HG03103 (cell line): Measurements from ENCODE around the gene SLC25A25.
"Not testable (repeated sequence)": the region's sequence is repeated elsewhere in the genome, so short reads cannot be mapped to it uniquely, and the experiment has no call there.

Experiments
- ATAC-seq: cut with Tn5 transposase; IDR thresholded peaks from one replicate; pipeline ENCODE4 v1.9.1; 2021; ENCODE audit warnings: low read depth; ENCODE audit not compliant: unreplicated experiment

SLC25A25 gene

GRCh38 chr9:128071475-128071874 lies 3.4 kb downstream of the SLC25A25 start:
- not testable (repeated sequence) for ATAC-seq

- ATAC-seq, result no peak
Observed at GRCh38 chr9:128072144-128073021, 4.4 kb downstream of the SLC25A25 start.

- ATAC-seq, result no peak
Observed at GRCh38 chr9:128073253-128073886, 5.3 kb downstream of the SLC25A25 start.

DNA sequence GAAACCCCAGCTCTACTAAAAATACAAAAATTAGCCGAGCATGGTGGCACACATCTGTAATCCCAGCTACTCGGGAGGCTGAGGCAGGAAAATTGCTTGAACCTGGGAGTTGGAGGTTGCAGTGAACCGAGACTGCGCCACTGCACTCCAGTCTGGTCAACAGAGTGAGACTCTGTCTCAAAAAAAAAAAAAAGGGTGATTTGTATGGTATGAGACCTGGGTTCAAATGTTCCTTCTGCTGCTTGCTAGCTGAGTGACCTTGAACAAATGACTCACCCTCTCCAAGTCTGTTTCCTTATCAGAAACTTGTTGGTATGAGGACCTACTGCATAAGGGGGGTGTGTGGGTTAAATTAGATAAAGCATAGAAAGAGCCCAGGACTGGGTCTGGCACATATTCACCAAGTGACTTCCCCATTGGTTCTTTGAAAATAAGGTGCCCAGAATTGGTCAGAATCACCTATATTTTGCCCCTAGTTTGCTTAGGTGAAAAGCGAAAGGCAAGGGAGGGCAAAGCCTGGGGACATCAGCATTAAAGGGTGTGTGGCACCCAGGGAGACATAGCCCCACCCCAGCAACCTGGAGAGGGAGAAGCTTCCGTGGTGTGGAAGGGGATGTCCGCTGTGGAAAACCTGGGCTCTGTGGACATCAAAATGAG lies 9.9 kb downstream of the SLC25A25 start:
- ATAC-seq, result no peak

DNA sequence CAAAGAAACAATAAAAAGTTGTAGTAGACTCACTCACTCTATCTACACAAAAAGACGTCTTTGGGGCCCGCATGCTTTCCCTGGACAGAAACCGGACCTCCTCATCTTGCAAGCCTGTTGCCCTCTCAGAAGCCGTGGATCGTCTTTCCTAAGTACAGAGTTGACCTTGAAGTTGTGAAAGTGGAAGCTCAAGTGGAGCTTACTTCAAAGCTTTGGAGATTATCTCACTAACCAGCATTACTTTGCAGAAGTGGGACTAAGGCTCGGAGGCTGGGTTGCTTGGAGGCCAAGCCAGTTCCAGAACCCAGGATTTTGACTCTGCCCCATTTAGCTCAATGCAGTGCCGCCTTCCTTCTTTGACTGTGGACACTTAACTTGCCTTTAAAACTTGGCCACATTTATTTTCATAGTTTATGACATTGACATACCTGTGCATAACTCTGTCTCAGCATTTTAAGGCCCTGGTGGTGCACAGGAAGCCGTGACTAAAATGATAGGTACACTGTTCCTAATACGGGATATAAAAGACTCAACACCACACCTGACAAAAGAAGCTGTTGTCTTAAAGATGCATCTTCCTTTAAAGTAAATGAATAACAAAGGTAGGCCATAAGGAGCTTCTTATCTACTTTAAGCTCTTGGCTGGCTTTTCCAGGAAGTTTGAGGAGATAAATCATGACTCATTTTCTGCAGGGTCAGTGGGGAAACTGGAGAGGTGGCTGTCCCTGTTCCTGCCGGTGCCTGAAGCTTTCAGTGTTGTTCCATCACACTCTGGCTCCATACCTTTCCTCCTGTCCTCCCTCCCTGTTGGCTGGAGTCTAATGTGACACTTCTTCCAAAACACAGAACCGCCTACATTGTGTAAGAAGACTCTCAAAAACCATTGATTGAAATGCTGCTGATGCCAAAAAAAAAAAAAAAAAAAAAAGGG lies 10.7 kb downstream of the SLC25A25 start:
- ATAC-seq, result no peak

- ATAC-seq, result no peak
Observed at GRCh38 chr9:128080206-128080605, 12.2 kb downstream of the SLC25A25 start.

- no peak for ATAC-seq
Observed at GRCh38 chr9:128081056-128081455, 13.0 kb downstream of the SLC25A25 start.

DNA sequence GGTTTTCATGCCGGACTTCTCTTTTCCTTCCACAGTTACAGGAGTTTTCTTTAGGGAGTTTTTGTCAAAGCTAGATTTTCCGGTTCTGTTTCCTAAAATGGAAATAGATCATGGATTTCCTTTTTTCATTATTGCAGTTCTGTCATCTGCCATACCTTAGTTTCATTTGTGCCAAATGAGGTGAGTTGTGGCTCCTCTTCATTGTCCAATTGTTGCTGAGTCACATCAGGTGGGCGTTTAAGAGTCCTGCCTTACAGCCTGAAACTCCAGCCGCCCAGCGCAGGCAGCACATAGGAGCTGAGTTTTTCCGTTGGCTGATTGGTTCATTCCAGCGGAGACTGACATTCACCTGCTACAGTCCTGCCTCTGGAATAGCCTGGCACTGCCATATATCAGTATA lies 14.1 kb downstream of the SLC25A25 start:
- ATAC-seq, result no peak

GRCh38 chr9:128084746-128085145 lies 16.7 kb downstream of the SLC25A25 start:
- no peak for ATAC-seq

DNA sequence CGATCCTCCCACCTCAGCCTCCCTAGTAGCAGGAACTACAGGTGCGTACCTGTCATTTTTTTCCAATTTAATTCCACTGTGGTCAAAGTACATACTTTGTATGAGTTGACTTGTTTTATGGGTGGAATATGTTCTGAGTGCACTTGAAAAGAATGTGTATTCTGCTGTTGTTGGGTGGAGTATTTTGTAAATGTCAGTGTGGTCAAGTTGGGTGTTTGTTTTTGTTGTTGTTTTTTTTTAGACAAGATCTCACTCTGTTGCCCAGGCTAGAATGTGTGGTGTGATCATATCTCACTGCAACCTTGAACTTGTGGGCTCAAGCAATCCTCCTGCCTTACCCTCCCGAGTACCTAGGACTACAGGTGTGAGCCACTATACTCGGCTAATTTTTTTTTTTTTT lies 17.9 kb downstream of the SLC25A25 start:
- no peak for ATAC-seq

DNA sequence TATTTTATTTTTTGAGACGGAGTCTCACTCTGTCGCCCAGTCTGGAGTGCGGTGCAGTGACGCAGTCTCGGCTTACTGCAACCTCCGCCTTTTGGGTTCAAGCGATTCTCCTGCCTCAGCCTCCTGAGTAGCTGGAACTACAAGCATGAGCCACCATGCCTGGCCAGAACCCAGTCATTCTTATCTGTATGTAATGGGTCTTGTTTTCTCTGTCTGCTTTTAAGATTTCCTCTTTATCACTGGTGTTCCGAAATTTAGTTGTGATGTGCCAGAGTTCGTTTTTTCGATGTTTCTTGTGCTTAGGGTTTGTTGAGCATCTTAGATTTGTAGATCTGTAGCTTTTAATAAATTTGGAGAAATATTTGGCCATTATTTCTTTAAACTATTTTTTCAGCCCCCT lies 19.2 kb downstream of the SLC25A25 start:
- no peak for ATAC-seq

GRCh38 chr9:128088253-128088945 lies 20.4 kb downstream of the SLC25A25 start:
- no peak for ATAC-seq

- ATAC-seq, result no peak
Observed at GRCh38 chr9:128089299-128089698, 21.3 kb downstream of the SLC25A25 start.

GRCh38 chr9:128091144-128091543 lies 23.1 kb downstream of the SLC25A25 start:
- ATAC-seq, result no peak

- ATAC-seq, result no peak
Observed at GRCh38 chr9:128091571-128091970, 23.5 kb downstream of the SLC25A25 start.

DNA sequence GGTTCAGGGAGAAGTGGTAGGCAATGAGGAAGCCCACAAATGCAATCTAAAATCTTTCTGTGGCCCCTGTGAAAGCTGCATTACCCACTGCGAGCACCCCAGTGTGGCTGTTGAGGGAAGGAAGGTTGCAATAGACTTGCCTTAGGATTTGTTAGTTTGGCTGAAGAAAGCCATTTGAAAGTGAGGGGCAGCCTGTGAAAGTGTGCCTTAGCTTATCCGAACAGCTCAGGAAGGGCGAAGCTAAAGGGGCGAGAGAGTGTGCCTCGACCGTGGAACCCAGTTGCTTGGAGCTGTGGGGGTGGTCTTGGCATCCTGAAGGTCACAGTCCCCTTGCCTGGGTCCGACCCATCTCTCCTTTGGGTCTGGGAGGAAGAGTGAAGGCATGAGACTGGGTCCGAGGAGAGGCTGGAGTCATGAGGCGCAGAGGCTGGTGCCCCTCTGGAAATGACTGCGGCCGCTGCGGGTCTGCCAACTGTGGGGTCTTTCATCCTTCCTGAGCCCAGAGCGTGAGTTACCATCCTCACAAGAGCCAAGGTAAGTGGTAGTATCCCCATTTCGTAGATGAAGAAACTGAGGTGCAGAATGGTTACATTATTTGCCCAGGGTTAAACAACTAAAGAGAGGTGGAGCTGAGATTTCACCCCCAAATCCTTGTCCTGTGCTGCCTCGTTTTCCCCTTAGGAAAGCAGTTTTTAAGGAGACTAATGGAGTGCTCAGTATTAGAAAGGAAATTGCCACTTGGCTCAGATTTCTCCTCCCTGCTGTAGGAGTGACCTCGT lies 24.4 kb downstream of the SLC25A25 start:
- no peak for ATAC-seq

DNA sequence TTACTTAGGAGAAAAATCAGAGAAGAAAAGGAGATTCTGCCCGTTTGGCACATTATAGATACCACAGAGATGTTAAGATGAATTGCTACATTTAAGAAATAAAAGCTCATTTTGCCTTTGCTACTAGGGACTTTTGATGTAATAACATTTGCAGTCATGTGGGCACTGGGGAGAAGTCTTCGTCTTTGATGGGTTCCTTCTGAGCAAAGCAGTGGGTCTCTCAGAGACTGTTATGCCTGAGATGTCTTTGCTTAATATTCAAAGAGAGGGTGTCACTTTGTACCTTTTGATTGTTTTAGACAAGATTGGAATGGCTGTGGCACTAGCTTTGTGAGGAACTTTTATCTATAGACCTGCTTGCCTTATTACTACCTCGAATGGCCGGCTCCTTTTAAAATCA lies 25.0 kb downstream of the SLC25A25 start:
- ATAC-seq, result no peak

DNA sequence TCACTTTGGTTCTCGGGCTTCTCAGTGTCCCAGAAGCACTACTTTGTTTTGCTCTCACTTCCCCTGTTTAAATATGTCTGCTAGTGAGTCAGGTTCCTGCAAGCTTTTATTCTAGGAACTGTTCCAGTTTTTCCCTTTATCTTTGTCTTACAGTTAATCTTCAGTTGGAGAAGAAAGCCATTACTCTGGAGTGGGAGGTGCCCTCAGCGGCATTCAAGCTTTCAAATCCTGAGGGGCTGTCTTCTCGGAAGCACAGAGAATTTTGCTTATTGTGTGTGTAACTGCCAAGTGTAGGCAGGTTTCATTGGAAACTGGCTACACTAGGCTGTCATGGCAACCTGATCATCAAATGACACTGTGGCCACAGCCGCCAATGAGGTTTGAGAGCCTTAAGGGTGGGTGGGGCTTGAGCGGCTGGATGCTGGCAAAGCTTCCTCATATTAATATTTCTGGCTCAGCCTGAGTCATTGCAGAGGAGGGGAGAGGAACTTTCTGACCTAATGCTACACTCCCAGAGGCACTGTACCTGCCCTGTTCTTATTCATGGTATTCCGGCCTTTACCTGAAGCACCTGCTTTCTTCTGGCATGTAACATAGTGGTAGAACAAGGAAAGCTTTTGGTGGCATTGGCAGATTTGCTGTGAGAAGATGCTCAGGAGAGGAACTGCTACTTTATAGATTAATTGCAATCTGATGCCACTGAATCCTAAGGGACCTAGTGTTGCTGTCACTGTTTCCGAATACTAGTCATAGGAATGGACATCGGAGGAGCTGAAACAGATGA lies 26.3 kb downstream of the SLC25A25 start:
- ATAC-seq, result peak; percentile 92
